ENCODE results near the gene TET2.

- TF ChIP-seq CTCF (IDR thresholded peaks at IDR 0.05): no peak
- TF ChIP-seq POLR2AphosphoS5 (IDR thresholded peaks at IDR 0.05; ENCODE audit: low read depth, low read length): no peak
- TF ChIP-seq REST (IDR thresholded peaks at IDR 0.05; ENCODE audit: insufficient read depth in 1 of 2, low read depth in 2 of 2, low read length in 1 of 2): no peak
- no peak for TF ChIP-seq SIN3A (IDR thresholded peaks at IDR 0.05; ENCODE audit: borderline replicate concordance, insufficient read depth, low read depth, low read length)
These were observed 19.6 kb upstream of the TET2 start for GRCh38 chr4:105127170-105127445.

Data from Panc1 (cell line).